Neutrophil (primary cell): ENCODE data around the gene NBPF20.
"Not testable (repeated sequence)": the region's sequence is repeated elsewhere in the genome, so short reads cannot be mapped to it uniquely, and the experiment has no call there.

Source experiments
- H3K27ac ChIP-seq: fragments of 200-600 bp; sonication (generic); 2 replicates; pipeline ENCODE4 v1.5.1; 2016; ENCODE audit warnings: mild to moderate bottlenecking, moderate library complexity
- H3K27me3 ChIP-seq: fragments of 200-600 bp; sonication (generic); 2 replicates; pipeline ENCODE4 v1.6.0; 2016; ENCODE audit warnings: mild to moderate bottlenecking
- H3K36me3 ChIP-seq: fragments of 200-600 bp; sonication (generic); 2 replicates; pipeline ENCODE4 v1.5.1; 2017
- H3K4me1 ChIP-seq, 2 experiments: fragments of 200-600 bp in 1 of 2; sonication (generic) in 1 of 2; 1 replicate in 1 of 2; 2 replicates in 1 of 2; pipeline versions ENCODE4 v1.5.1 to v1.6.1; 2013 to 2016; ENCODE audit warnings: low read depth in 1 of 2, low read length in 1 of 2, mild to moderate bottlenecking in 1 of 2, moderate library complexity in 1 of 2; ENCODE audit not compliant: control insufficient read depth in 1 of 2, insufficient read depth in 1 of 2
- H3K4me3 ChIP-seq, 2 experiments: fragments of 200-600 bp in 1 of 2; sonication (generic) in 1 of 2; 1 replicate in 1 of 2; 2 replicates in 1 of 2; pipeline ENCODE4 v1.5.1; 2013 to 2016; ENCODE audit warnings: low read depth in 1 of 2, low read length in 1 of 2, mild to moderate bottlenecking in 1 of 2, moderate library complexity in 1 of 2
- H3K9me3 ChIP-seq: fragments of 200-600 bp; sonication (generic); 2 replicates; pipeline ENCODE4 v1.5.1; 2016
- TF ChIP-seq, protein P1 (sequence below): fragments of 200-600 bp; sonication (generic); IDR thresholded peaks from 2 replicates; pipeline ENCODE4 v1.5.1; 2016; ENCODE audit warnings: antibody characterized with exemption

NBPF20 gene, protein sequence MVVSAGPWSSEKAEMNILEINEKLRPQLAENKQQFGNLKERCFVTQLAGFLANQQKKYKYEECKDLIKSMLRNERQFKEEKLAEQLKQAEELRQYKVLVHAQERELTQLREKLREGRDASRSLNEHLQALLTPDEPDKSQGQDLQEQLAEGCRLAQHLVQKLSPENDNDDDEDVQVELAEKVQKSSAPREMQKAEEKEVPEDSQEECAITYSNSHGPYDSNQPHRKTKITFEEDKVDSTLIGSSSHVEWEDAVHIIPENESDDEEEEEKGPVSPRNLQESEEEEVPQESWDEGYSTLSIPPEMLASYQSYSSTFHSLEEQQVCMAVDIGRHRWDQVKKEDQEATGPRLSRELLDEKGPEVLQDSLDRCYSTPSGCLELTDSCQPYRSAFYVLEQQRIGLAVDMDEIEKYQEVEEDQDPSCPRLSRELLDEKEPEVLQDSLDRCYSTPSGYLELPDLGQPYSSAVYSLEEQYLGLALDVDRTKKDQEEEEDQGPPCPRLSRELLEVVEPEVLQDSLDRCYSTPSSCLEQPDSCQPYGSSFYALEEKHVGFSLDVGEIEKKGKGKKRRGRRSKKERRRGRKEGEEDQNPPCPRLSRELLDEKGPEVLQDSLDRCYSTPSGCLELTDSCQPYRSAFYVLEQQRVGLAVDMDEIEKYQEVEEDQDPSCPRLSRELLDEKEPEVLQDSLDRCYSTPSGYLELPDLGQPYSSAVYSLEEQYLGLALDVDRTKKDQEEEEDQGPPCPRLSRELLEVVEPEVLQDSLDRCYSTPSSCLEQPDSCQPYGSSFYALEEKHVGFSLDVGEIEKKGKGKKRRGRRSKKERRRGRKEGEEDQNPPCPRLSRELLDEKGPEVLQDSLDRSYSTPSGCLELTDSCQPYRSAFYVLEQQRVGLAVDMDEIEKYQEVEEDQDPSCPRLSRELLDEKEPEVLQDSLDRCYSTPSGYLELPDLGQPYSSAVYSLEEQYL (N-terminal part only)

DNA sequence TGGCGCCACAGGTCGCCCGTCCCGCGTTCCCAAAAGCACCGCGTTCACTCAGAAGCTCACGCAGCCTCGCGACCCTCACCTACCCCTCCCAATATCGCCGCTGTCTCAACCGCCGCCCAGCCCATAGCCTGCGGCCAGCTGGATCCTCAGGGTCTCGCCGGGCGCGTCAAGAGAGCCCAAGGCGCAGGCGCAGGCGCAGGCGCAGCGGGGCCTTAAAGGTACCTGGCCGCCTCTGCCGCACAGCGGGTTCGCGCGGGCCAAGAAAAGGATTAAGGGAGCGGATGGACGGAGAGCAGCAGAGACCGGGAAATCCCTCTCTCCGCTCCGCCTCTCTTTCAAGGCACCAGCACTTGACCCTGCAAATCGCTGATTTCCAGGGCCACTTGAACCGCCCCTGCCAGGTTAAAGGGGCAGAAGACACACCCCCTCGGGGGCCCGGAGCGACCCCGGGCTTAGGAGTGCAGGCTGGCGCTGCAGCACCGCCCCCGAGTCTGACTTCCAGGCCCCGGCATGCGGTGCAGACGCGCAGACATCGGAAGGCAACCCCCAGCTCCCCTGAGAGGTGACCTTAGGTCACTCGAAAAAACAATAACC lies at the start of gene NBPF20:
NBPF20 (minus strand) TSS at position 168 of the 594 bp plus-strand sequence. CDS start 20,331 bp downstream, outside the sequence.
- H3K27ac ChIP-seq: no peak within 1 kb of the TSS
- peaks cover 11% of the 10 kb centered on the region for H3K9me3 ChIP-seq
- no peaks in the 10 kb centered on the region for H3K36me3 ChIP-seq
- H3K4me1 ChIP-seq: peaks cover 9 to 12% of the 10 kb centered on the region in 2 experiments
- TF ChIP-seq, protein P1, sequence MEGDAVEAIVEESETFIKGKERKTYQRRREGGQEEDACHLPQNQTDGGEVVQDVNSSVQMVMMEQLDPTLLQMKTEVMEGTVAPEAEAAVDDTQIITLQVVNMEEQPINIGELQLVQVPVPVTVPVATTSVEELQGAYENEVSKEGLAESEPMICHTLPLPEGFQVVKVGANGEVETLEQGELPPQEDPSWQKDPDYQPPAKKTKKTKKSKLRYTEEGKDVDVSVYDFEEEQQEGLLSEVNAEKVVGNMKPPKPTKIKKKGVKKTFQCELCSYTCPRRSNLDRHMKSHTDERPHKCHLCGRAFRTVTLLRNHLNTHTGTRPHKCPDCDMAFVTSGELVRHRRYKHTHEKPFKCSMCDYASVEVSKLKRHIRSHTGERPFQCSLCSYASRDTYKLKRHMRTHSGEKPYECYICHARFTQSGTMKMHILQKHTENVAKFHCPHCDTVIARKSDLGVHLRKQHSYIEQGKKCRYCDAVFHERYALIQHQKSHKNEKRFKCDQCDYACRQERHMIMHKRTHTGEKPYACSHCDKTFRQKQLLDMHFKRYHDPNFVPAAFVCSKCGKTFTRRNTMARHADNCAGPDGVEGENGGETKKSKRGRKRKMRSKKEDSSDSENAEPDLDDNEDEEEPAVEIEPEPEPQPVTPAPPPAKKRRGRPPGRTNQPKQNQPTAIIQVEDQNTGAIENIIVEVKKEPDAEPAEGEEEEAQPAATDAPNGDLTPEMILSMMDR: no peak
- H3K27me3 ChIP-seq: peaks cover 62% of the 10 kb centered on the region
- peak within 1 kb of the TSS; percentile 63 to 79 for H3K4me3 ChIP-seq

DNA sequence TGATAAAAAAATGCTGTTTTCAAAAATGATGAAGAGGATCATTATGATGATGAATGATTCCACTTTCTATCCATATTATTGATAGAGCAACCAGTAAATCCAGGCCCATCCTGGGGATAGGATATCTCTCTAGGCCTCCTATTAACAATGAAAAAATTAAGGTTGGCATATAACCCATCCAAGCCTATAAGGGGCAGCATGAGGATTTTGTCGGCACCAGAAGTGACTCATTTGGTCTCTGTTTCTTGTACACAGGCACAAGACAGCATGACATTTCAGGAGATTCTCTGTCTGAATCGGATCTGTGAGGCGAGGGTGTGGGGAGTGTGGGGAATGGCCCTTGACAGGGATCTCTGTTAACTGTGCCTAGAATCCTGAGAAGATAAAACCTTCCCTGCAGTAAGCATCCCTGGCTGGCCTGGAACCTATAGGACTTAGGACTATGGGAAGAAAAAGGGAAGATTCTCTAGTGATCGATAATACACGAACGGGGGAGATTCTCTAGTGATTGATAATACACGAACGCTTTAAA lies 49.5 kb upstream of the NBPF20 start:
- peaks cover 49% of the 10 kb centered on the region for H3K27me3 ChIP-seq
- H3K4me3 ChIP-seq, H3K27ac ChIP-seq, H3K4me1 ChIP-seq, H3K9me3 ChIP-seq, H3K36me3 ChIP-seq: not testable (repeated sequence)

DNA sequence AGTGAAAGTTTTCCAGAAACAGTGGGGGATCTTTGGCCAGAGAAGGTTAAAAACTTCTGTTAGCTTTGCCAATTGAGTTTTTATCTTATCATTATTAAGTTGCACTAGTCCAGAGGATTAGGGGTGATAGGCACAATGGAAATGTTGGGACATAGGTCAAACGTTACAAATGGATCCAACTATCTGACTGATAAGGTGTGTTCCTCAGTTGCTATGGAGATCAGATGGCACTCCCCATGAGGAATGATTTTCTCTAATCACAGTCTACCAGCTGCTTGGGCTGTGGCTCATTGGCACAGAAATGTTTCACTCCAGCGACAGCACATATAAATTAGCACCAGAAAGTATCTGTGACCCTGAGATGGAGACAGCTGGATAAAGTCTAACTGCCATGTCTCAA lies 47.3 kb upstream of the NBPF20 start:
- not testable (repeated sequence) for H3K9me3 ChIP-seq, H3K36me3 ChIP-seq, H3K27ac ChIP-seq, H3K4me1 ChIP-seq, H3K4me3 ChIP-seq
- peaks cover 53% of the 10 kb centered on the region for H3K27me3 ChIP-seq

DNA sequence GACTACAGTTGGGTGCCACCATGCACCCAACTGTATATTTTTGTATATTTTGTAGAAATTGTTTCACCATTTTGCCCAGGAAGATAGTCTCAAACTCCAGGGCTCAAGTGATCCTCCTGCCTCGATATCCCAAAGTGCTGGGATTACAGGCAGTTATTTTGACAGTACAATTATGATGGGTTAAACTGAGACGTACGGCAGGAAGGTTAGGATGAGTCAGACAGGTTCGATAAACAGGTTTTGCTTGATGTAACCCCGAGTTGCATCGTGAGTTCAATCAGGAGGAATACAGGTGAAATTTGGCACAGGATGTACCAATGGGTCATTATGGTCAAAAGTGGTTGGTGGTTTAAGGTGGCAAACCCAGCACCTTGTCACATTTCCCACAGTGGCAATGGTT lies 46.0 kb upstream of the NBPF20 start:
- peaks cover 63% of the 10 kb centered on the region for H3K27me3 ChIP-seq
- H3K9me3 ChIP-seq, H3K4me1 ChIP-seq, H3K36me3 ChIP-seq, H3K4me3 ChIP-seq, H3K27ac ChIP-seq: not testable (repeated sequence)

DNA sequence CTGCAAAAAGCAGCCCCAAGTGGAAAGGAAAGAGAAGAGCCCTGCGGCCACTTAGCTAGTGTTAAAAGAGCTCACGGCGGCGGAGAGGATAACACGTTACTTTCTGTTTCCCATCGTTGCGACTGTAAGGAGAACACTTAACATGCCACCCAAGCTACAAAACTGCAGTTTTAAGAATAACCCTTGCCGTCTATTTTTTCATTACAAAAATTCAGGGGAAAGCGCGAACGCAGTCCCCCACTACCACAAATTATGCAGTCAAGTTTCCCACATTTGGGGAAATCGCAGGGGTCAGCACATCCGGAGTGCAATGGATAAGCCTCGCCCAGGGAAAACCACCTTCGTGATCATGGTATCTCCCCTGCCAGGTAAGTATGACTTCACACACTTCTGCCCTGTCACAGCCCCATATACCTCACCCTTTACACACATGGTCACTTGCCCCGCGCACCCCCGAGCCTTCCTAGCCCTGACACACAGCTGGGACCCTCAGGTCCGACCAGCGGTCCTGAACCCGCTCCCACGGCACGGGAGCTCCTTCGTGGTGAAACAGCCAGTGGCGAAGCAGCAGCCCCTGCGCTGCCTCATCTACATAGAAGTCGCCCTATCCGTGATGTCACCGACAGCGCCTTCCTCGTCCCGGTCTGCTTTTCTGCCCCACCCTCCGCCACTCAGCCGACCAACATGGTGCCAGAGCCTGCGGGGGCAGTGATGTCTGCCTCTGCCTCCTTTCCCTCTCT lies 40.2 kb upstream of the NBPF20 start:
- not testable (repeated sequence) for H3K4me1 ChIP-seq, H3K27ac ChIP-seq, H3K36me3 ChIP-seq, H3K9me3 ChIP-seq
- H3K27me3 ChIP-seq: peaks cover 73% of the 10 kb centered on the region
- H3K4me3 ChIP-seq: peak overlapping the region; percentile 9 to 16

DNA sequence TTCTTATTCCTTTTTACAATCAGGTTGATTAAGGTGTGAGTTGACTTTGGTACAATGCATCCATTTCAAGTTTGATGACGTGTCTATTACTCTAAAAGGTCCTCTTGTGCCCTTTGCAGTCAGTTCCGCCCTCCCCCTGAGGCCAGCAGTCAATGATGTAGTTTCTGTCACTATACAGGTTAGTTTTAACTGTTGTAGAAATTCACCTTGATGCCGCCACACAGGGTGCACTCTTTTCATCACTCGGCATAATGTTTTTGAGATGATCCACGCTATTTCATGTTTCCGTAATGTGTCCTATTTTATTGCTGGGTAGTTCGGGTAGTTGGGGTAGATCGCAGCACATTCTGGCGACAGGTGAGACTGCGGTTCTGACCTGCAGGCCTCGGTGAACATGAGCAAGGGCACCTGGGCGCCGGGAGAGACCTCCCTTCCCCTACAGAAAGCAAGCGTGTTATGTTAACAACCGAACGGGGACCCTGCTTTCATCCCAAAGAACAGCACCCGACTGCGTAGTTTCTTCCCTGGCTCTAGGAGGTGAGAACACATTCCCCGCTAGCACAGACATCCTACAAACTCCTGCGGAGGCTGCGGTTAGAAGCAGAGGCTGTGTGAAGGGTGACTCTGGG lies 39.4 kb upstream of the NBPF20 start:
- H3K4me1 ChIP-seq, H3K36me3 ChIP-seq, H3K27ac ChIP-seq: not testable (repeated sequence)

DNA sequence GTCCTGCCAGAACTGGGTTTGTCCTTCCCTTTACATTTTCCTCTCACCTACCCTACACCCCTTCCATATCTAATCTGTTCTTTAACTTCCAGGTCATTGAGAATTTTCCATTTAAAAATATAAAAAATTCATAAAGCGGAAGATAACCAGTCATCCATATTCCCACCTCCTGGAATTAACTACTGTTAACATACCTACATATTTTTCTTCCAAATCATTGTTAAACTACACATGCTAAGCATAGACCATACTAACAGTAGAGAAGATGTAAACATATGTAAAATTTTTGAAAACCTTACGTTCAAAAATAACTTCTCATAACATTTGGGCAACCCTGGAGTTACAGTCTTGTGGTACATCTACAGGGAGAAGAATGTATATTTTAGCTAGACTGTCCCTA lies 38.6 kb upstream of the NBPF20 start:
- not testable (repeated sequence) for H3K9me3 ChIP-seq, H3K36me3 ChIP-seq, H3K4me1 ChIP-seq, H3K27ac ChIP-seq, H3K4me3 ChIP-seq
- H3K27me3 ChIP-seq: peaks cover 83% of the 10 kb centered on the region

More for the DNA sequence above, 39.4 kb upstream of the NBPF20 start:
- H3K9me3 ChIP-seq, H3K4me3 ChIP-seq: not testable (repeated sequence)
- H3K27me3 ChIP-seq: peaks cover 80% of the 10 kb centered on the region

DNA sequence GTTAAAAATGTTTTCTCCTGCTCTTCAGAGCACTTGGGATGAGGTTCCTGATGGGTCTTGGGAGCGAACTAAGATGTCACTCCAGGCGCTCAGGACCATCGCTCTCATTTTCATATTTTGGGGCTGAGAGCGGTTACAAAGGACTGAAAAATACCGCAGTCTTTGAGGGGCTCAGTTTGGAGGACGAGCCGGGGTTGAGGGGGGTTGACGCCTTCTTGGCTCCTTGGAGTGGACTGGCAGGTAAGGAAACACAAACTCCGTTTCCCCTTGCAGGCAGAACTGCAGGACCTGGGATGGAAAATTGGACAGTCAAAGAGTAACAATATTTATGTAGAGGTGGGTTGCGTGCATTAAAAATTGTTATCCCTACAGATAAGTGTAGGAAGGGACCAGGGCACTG lies 35.3 kb upstream of the NBPF20 start:
- not testable (repeated sequence) for H3K27ac ChIP-seq, H3K9me3 ChIP-seq, H3K4me1 ChIP-seq, H3K4me3 ChIP-seq, H3K36me3 ChIP-seq
- H3K27me3 ChIP-seq: peaks cover 67% of the 10 kb centered on the region

DNA sequence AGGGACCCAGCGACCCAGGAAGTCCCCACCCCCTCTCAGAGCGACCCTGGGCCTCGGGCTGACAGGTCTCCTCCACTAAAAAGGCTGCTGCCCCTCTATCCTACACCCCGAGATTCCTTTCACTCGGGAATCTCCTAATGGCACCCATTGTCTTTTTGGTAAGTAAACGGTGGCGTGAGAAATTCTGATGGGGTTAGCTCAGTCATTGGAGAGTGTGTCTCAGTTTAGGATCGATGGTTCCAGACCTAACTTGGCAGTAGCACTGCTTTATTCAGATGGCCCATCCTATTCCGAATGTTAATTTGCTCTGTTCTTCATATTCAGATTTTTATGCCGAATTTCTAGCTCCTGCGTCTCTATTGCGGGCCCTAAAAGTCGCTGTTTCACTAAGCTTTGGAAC lies 34.6 kb upstream of the NBPF20 start:
- peaks cover 67% of the 10 kb centered on the region for H3K27me3 ChIP-seq
- H3K4me1 ChIP-seq, H3K4me3 ChIP-seq, H3K27ac ChIP-seq, H3K9me3 ChIP-seq, H3K36me3 ChIP-seq: not testable (repeated sequence)

DNA sequence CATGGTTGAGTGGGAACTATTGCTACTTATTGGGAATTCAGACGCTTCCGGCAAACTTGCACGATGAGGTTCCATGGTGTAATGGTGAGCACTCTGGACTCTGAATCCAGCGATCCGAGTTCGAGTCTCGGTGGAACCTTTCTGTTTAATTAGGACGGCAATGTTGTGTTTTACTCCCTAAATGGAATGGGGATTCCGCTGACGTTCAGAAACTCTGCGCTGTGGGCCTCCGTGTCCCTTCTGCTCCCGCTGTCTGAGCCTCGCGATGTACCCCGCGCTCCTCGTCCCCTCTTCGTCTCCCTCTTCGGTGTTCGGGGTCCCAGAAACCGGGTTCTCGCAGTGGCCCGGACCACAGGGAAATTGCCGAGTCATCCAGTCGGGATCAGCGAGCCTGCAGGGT lies 34.2 kb upstream of the NBPF20 start:
- not testable (repeated sequence) for H3K4me3 ChIP-seq, H3K27ac ChIP-seq, H3K9me3 ChIP-seq, H3K36me3 ChIP-seq, H3K4me1 ChIP-seq
- peaks cover 69% of the 10 kb centered on the region for H3K27me3 ChIP-seq

DNA sequence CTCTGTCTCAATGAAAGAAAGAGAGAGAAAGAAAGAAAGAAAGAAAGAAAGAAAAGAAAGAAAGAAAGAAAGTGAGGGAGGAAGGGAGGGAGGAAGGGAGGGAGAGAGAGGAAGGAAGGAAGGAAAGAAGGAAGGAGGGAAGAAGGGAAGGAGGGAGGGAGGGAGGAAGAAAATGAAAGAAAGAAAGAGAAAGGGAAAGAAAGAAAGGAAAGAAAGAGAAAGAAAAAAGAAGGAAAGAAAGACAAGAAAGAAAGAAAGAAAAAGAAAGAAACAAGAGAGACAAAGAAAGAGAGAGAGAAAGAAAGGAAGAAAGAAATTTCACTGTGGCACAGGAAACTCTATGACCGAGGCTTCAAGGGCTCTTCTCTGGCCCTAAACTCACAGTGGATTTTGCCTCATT lies 33.7 kb upstream of the NBPF20 start:
- not testable (repeated sequence) for H3K27ac ChIP-seq

More for the DNA sequence above, 33.7 kb upstream of the NBPF20 start:
- not testable (repeated sequence) for H3K4me3 ChIP-seq, H3K9me3 ChIP-seq, H3K36me3 ChIP-seq, H3K4me1 ChIP-seq
- peaks cover 67% of the 10 kb centered on the region for H3K27me3 ChIP-seq
